NT2/D1 (cell line): ENCODE data around the gene GALNT5.

Experiments used
- DNase-seq: peaks from one replicate; pipeline ENCODE4 v3.0.0-alpha.2; 2011; ENCODE audit warnings: low read depth, low spot score
- H3K27me3 ChIP-seq: 2 replicates; pipeline ENCODE4 v1.6.0; 2011; ENCODE audit warnings: mild to moderate bottlenecking; ENCODE audit not compliant: insufficient read length, insufficient read depth
- H3K36me3 ChIP-seq: 2 replicates; pipeline ENCODE4 v1.6.1; 2011; ENCODE audit warnings: mild to moderate bottlenecking, low read length, mixed read lengths; ENCODE audit not compliant: insufficient read depth, insufficient read length
- H3K4me1 ChIP-seq: 2 replicates; pipeline ENCODE4 v1.5.1; 2011; ENCODE audit not compliant: insufficient read depth, insufficient read length
- H3K4me3 ChIP-seq: 2 replicates; pipeline ENCODE4 v1.5.1; 2011; ENCODE audit warnings: low read depth; ENCODE audit not compliant: insufficient read length
- H3K9ac ChIP-seq: 2 replicates; pipeline ENCODE4 v1.6.0; 2011; ENCODE audit warnings: low read depth; ENCODE audit not compliant: insufficient read length
- H3K9me3 ChIP-seq: 2 replicates; pipeline ENCODE4 v1.5.1; 2011; ENCODE audit warnings: mild to moderate bottlenecking, low read length; ENCODE audit not compliant: insufficient read depth
- SUZ12 ChIP-seq: IDR thresholded peaks from 2 replicates; pipeline ENCODE4 v1.6.1; 2011; ENCODE audit not compliant: insufficient read length, insufficient read depth; ENCODE audit errors: extremely low read depth
- YY1 ChIP-seq: IDR thresholded peaks from 2 replicates; pipeline ENCODE4 v1.6.1; 2011; ENCODE audit not compliant: insufficient read length, insufficient read depth
- ZNF274 ChIP-seq: IDR thresholded peaks from 2 replicates; pipeline ENCODE4 v1.6.1; 2011; ENCODE audit warnings: mild to moderate bottlenecking, low read depth, low read length

Gene GALNT5

DNA sequence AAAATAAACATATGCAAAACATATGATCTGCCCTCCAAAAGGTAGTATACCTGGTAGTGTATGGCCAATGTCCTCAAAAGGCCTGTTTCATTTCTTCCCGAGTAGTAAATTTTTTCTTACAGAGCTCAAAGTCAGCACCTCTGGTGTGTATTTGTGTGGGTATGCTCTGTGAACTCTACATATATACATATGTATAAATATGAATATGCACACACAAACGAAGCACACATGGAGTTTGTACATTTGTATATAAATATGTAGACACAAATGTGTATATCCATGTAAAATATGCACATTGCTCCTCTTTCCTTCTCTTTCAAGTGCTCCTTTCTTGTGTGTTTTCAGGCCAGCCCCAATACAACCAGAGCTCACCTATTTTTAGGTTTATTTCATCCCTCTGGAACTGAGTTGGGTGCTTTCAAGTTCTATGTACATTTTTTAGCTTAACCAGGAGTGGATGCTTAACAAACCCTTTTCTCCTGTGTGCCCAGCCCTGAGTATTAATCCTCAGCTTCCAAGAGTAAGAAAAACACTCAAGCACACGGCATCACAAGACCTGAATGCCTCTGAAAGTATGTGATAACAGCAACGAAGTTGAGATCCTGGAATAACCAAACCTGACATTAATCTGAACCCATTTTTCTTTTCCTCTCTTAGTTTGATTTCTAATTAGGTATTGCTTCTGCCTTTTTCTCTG is 12.2 kb upstream of the GALNT5 start:
- Histone ChIP-seq H3K4me1 (peaks cover 3% of the 10 kb centered on the region), H3K4me3 (no peak overlapping the region), H3K9me3 (no peaks in the 10 kb centered on the region), H3K27me3 (no peaks in the 10 kb centered on the region), H3K36me3 (no peaks in the 10 kb centered on the region), H3K9ac (no peak overlapping the region)
- DNase-seq: no peak
- no peak for TF ChIP-seq YY1
- TF ChIP-seq SUZ12: no peak
- no peak for TF ChIP-seq ZNF274

GRCh38 chr2:157245846-157246764 is 11.4 kb upstream of the GALNT5 start:
- Histone ChIP-seq H3K4me3 (no peak overlapping the region), H3K4me1 (peaks cover 3% of the 10 kb centered on the region), H3K9ac (no peak overlapping the region), H3K36me3 (no peaks in the 10 kb centered on the region), H3K27me3 (no peaks in the 10 kb centered on the region), H3K9me3 (no peaks in the 10 kb centered on the region)
- no peak for DNase-seq
- TF ChIP-seq YY1 (no peak), SUZ12 (no peak), ZNF274 (no peak)

DNA sequence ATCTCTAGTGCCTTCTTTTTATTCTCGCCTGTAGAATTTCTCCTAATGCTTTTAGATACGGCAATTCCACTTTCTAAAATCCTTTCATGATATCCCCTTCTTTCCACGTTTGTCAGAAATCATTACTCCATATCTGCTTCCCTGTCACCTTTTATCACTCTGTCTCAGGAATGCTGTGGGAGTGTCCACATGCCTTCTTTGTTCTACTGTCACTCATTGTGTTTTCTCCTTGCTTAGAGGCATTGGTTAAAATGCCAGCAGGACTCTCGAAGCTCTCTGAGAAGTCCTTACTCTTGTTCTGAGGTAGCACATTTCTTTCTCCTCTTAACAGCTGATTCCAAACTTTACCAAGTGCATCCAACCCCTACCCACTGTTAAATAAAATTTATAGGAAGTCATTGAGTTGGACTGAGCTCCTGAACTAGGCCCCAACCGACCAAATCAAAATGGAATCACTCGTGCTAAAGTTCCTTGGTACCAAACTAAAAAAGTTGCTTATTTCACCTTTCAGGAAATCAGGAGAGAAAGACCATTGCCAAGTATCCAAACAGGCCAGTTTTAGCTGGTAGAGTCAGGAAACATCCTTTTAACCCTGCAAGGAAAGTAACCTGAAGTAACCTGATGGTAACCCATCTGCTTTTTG is 10.6 kb upstream of the GALNT5 start:
- Histone ChIP-seq H3K27me3 (no peaks in the 10 kb centered on the region), H3K9me3 (no peaks in the 10 kb centered on the region), H3K4me1 (peaks cover 3% of the 10 kb centered on the region), H3K36me3 (no peaks in the 10 kb centered on the region), H3K4me3 (no peak overlapping the region), H3K9ac (no peak overlapping the region)
- no peak for DNase-seq
- TF ChIP-seq SUZ12 (no peak), ZNF274 (no peak), YY1 (no peak)

DNA sequence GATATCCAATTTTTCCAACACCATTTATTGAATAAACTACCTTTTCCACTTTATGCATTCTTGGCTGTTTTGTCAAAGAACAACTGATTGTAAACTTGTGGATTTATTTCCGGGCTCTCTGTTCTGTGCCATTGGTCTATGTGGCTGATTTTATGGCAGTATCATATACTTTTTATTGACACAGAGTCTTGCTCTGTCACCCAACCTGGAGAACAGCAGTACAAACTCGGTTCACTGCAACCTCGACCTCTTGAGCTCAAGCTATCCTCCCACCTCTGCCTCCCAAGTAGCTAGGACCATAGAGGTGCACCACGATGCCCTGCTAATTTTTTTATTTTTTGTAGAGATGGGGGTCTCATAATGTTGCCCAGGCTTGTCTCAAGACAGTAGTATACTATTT is 6.7 kb upstream of the GALNT5 start:
- TF ChIP-seq SUZ12 (no peak), YY1 (no peak), ZNF274 (no peak)
- no peak overlapping the region for H3K9ac ChIP-seq
- no peaks in the 10 kb centered on the region for H3K4me1 ChIP-seq
- H3K27me3 ChIP-seq: no peaks in the 10 kb centered on the region
- no peaks in the 10 kb centered on the region for H3K36me3 ChIP-seq
- DNase-seq: no peak
- no peak overlapping the region for H3K4me3 ChIP-seq
- H3K9me3 ChIP-seq: no peaks in the 10 kb centered on the region

DNA sequence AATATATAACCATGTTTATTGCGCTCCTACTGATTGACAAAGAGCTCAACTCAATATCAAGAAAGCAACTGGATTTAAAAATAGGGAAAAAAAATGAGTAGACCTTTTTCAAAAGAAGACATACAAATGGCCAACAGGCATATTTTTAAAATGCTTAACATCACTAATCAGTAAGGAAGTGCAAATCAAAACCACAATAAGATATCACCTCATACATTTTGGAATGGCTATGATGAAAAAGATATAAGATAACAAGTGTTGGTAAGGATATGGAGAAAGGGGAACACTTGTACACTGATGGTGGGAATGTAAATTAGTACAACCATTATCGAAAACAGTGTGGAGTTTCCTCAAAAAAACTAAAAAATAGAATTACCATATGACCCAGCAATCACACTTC is 5.6 kb upstream of the GALNT5 start:
- TF ChIP-seq SUZ12 (no peak), ZNF274 (no peak), YY1 (no peak)
- Histone ChIP-seq H3K36me3 (no peaks in the 10 kb centered on the region), H3K4me1 (no peaks in the 10 kb centered on the region)

DNA sequence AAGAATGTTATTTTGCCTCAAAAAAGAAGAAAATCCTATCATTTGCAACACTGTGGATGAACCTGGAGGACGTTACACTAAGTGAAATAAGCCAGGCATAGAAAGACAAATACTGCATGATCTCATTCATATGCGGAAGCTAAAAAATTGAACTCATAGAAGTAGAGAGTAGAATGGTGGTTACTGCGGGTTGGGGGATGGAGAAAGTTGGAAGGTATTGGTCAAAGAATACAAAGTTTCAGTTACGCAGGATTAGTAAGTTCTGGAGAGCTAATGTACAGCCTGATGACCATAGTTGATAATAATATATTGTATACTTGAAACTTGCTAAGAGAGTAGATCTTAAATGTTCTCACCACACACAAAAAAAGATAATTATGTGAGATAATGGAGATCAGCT is 5.0 kb upstream of the GALNT5 start:
- no peaks in the 10 kb centered on the region for H3K27me3 ChIP-seq
- no peaks in the 10 kb centered on the region for H3K9me3 ChIP-seq
- no peaks in the 10 kb centered on the region for H3K4me1 ChIP-seq
- no peak for DNase-seq
- no peak for TF ChIP-seq ZNF274
- TF ChIP-seq SUZ12: no peak
- TF ChIP-seq YY1: no peak
- no peaks in the 10 kb centered on the region for H3K36me3 ChIP-seq
- no peak overlapping the region for H3K4me3 ChIP-seq
- no peak overlapping the region for H3K9ac ChIP-seq

More for the DNA sequence above, 5.6 kb upstream of the GALNT5 start:
- Histone ChIP-seq H3K27me3 (no peaks in the 10 kb centered on the region), H3K9me3 (no peaks in the 10 kb centered on the region), H3K9ac (no peak overlapping the region), H3K4me3 (no peak overlapping the region)
- no peak for DNase-seq

GRCh38 chr2:157254041-157254440 is 3.5 kb upstream of the GALNT5 start:
- Histone ChIP-seq H3K36me3 (no peaks in the 10 kb centered on the region), H3K4me3 (no peak overlapping the region), H3K4me1 (peaks cover 4% of the 10 kb centered on the region), H3K27me3 (no peaks in the 10 kb centered on the region), H3K9me3 (no peaks in the 10 kb centered on the region), H3K9ac (no peak overlapping the region)
- TF ChIP-seq SUZ12 (no peak), ZNF274 (no peak), YY1 (no peak)
- DNase-seq: no peak
